Stimulated activated CD4-positive, alpha-beta T cell treated with anti-CD3 and anti-CD28 coated beads, TNF-alpha, amount 100 ng/mL, for 48 hours (primary cell): ENCODE results near the gene MTURN.

Source experiments
- DNase-seq, 3 donors: peaks; one replicate each; pipeline ENCODE4 v3.0.0-alpha.2; 2020; ENCODE audit warnings: low read depth in 3 of 3

Gene MTURN

DNA sequence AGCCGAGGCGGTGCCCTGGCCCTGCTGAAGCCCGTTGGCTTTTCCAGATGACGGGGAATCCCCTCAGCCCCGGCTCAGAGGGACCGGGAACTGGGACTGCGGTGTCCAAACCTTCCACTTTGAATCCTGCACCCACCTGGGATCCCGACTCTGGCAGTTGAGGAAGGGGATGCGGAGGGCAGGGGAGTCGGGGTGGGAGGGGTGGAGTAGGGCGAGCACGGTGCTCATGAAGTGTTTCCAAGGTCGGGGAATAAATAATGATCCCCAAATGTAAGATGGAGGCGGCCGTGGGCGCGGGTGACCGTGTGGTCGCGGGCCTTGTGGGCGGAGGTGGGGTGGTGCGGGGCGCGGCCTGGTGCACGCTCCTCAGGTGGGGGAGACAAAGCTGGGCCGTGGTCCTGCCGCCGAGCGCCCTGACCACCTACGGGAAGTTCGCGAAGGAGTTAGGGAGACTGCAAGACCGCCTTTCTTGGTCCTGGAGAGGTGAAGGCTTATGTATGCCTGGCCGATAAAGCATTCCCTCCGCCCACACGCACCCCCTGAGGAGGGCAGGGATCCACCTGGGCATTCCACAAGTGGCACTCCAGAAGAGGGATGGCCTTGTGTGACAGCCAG is 1.4 kb downstream of the MTURN start:
- no peak for DNase-seq

DNA sequence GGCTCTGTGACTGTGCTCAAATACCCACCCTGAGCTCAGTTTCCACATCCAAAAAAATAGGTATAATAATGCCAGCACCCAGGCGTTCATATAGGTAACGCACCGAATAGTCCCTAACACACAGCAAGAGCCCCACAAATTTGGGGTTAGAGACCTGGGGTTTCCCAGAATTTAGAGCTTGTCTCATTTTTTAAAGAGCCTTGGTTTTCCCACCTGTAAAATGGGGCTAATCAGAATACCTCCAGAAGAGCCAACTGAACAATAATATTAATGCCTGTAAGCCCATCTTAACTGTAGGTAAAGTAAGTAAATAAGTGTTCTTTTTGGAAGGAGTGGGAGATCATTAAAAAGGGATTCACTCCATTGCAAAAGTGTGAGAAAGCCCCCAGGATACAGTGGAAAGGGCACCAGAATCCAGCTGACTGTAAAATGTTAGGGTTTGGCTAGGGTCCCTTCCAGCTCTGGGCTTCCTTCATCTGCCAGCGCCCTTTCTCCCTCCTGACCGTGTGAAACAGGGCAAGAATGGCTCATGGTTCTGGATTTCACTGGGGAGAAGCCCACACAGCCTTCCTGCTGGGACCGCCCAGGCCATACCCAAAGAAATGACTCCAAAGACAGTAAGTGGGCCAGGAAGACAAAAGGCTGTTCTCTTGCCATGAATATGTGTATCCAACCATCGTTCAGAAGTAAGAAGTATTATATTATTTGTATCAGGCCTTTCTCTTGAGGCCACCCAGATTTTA is 2.1 kb downstream of the MTURN start:
- DNase-seq: no peak

GRCh38 chr7:30139836-30140384 is 5.1 kb downstream of the MTURN start:
- no peak for DNase-seq

GRCh38 chr7:30140456-30140855 is 5.7 kb downstream of the MTURN start:
- DNase-seq: no peak

DNA sequence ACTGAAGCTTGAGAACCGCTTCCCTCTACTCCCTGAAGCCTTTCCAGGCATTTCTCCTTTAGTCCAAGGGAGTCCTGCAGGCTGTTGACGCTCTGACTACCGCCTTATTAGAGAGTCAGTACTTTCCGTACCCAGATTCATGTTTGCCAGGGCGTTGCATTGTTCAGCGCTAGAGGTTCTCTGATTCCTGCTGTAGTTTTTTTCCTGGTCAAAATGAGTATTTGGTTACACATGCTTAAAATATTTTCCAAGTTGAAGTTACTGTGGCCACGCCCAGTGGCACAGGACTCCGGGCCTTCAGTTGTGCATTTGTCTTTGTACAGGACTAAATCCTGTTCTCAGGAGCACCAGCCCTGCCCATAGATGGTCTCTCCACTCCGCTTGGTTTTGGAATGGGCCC is 7.9 kb downstream of the MTURN start:
- no peak for DNase-seq

DNA sequence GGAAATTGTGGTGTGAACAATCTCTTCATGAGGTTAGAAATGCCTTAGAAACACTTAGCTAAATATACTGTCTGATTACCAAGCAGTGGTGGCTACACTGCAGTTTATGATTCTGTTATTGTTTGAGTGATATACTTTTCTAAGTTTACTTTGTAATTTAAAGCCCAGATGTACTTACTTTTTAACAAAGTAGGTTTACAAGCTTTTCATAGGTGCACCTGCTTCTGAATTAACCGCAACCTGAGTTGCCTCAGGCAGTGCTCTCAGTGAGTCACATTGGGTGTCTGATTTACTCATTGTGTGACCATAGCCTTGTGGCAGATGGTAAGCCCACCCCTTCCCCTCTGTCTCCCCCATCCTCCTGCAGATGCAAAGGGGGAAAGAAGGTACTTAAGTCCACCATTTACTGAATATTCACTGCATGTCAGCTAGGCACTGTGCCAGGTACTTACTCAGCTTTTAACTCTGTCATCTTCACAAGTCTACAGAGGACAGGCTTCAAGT is 9.0 kb downstream of the MTURN start:
- DNase-seq: no peak

GRCh38 chr7:30144657-30145306 is 10.0 kb downstream of the MTURN start:
- DNase-seq: no peak

DNA sequence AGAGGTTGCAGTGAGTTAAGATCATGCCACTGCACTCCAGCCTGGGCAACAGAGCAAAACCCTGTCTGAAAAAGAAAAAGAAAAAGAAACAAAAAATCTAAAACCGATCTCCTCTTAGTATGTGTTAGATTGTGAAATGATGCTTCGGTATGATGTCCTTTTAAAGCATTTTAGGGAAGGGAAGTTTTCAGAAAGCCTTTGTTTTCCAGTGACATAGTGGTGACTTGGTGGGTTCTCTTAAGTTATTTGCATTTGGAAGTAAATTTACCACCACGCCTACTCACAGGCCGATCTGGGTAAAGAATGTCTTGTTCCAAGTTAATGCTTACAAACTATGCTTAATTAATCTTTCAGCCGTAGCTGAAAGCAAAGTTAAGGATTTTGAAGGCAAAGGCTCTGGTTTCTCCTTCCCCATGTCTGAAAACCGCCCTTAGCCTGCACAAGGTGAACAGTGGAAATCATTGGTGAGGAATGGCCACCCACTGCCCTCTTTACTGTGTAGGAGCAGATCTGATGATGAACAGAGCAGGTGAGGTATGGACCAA is 10.7 kb downstream of the MTURN start:
- DNase-seq: no peak

DNA sequence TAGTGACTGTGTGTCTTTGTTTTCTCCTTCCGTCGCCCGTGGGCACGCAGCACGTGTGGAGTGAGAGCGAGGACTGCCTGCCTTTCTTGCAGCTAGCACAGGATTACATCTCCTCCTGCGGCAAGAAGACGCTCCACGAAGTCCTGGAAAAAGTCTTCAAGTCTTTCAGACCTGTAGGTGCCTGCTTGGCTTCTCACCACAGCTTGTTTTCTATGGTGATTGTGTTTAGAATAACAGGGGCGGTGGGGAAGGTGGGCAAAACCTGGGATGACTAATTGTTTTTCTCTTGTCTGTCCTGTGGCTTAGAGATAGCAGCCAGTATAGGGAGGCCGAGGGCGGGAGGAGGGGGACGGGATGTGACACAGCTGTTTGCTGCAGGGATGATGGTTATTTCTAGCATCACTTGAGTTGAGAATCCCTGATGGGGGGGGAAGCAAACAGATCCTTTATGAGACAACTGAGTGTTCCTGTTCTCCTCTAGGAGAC is 11.4 kb downstream of the MTURN start:
- no peak for DNase-seq

- DNase-seq: no peak
Measured at GRCh38 chr7:30147223-30147622, 12.4 kb downstream of the MTURN start.

DNA sequence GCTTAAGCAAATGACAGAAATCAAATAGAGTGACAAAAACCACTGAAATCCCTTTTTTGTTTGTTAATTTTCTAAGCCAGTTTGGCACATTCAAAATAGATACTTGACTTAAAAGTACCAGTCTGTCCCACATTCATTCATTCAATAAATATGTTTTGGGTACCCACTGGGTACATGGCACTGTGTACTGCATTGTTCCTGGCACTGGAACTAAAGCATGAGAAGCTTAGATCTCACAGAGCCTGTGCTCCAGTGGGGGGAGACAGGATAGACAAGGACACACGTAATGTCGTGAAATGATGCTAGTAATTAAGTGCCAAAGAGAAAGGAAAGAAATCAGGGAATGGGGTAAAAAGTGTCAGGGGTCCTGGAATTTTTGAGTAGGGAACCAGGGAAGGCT is 13.0 kb downstream of the MTURN start:
- no peak for DNase-seq

DNA sequence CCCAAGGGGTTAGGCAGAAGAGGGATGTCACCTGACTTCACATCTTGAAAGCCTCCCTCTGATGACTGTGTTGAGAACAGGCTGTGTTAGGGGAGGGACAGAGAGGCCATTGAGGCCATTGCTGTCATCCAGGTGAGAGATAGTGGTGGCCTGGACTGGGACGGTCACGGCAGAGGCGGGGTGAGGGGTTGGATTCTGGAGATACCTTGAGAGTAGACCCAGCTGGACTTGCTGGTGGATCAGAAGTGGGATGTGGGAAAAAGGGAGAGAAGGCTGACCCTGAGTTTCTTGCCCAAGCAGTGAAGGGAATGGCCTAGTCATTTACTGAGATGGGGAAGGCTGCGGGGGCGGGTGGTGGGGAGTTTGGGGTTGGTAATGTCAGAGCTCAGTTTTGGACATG is 13.6 kb downstream of the MTURN start:
- DNase-seq: no peak

GRCh38 chr7:30148951-30149459 is 14.2 kb downstream of the MTURN start:
- no peak for DNase-seq

GRCh38 chr7:30149640-30150272 is 15.0 kb downstream of the MTURN start:
- no peak for DNase-seq

DNA sequence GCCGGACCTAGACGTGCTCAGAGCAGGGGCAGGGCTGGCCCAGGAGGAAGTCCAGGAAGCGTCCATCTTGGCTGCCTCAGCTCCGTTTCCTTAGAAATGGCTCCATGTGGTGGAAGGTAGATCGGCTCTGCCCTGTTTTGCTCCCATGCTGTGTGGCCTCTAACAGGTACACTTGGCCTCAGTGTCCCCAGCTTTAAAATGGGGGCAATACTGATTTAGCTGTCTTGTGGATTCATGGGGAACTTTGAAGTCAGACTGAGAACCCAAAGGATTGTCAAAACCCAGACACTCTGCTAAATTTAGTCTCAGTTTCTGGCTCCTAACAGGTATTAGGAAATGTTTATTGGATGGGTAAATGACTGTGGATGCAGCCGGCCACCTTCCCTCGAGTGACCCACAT is 15.9 kb downstream of the MTURN start:
- DNase-seq: no peak

- no peak for DNase-seq
Measured at GRCh38 chr7:30154111-30154587, 19.4 kb downstream of the MTURN start.

GRCh38 chr7:30155481-30155880 is 20.7 kb downstream of the MTURN start:
- DNase-seq: no peak

GRCh38 chr7:30157204-30157603 is 22.4 kb downstream of the MTURN start:
- no peak for DNase-seq

- no peak for DNase-seq
Measured at GRCh38 chr7:30159163-30159562, 24.4 kb downstream of the MTURN start.

GRCh38 chr7:30159698-30160143 is 24.9 kb downstream of the MTURN start:
- no peak for DNase-seq

DNA sequence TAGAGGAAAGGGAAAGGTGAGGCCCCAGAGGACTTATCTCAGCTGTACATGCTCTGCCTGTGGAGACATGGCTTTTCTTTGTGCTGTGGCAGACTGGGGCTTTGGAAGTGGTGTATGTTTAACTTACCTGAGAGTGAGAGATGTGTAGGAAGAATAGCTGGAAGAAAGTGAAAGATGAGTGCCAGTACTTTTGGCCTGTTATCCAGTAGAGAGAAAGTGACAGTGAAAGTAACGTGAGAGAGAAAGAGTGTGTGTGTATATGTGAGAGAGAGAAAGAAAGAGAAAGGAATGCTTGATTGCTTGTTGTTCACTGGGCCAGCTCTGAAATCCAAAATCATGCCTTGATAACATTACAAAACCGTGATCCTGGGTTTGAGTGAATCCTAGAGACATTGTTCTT is 25.5 kb downstream of the MTURN start:
- no peak for DNase-seq
